Activated CD4-positive, CD25-positive, alpha-beta regulatory T cell treated with anti-CD3 and anti-CD28 coated beads, Interleukin-2, amount 50 U/mL, for 16 hours (primary cell): ENCODE data around the gene RAD23B.
"Not testable (repeated sequence)": the region's sequence is repeated elsewhere in the genome, so short reads cannot be mapped to it uniquely, and the experiment has no call there.

Experiments
- DNase-seq: peaks from one replicate; pipeline ENCODE4 v3.0.0-alpha.2; 2020; ENCODE audit warnings: low read depth, low spot score

The RAD23B gene

DNA sequence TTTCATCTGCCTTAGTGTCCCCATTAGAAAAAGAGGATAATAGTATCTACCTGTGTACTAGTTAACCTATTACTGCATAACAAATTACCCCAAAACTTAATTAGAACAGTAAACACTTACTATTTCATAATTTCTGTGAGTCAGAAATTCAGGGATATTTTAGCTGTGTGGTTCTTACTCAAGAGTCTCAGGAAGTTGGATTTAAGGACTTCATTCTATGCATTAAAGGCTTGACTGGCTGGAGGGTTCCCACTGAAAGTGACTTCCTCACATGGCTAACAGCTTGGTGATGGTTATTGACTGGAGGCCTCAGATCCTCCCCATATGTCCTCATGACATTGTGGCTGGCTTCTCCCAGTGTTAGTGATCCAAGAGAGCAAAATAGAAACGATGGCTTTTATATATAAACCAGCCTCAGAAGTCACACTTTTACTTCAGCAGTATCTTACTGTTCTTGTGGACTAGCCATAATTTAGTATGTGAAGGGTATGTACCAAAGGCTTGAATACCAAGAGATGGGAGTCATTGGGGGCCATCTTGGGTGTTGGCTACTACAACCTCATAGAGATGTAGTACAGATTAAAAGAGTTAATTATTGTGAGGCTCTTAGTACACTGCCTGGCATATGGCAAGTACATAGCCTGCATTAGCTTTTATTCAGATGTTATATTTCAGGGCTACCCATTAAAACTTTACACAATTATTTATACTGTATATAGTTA, 9.9 kb downstream of the RAD23B start:
- no peak for DNase-seq

DNA sequence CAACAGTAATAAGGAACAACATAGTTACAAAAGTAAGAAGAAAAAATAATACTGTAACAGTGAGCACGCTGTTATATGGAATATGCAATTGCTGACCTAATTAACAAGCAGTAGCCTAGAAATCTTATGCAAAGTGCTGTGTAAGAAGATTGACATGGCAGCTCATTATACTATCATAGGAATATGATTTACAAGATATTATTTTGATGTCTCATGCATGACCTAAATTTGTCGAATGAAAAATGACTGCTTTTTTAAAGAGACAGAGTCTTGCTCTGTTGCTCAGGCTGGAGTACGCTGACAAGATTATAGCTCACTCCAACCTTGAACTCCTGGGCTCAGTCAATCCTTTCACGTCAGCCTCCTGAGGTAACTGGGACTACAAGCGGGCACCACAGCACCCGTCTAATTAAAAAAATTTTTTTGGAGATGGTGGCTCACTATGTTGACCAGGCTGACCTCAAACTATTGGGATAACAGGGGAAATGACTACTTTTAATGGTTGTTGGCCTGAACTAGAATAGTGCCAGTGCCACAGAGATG, 10.5 kb downstream of the RAD23B start:
- no peak for DNase-seq

GRCh38 chr9:107294756-107295155, 11.7 kb downstream of the RAD23B start:
- DNase-seq: no peak

DNA sequence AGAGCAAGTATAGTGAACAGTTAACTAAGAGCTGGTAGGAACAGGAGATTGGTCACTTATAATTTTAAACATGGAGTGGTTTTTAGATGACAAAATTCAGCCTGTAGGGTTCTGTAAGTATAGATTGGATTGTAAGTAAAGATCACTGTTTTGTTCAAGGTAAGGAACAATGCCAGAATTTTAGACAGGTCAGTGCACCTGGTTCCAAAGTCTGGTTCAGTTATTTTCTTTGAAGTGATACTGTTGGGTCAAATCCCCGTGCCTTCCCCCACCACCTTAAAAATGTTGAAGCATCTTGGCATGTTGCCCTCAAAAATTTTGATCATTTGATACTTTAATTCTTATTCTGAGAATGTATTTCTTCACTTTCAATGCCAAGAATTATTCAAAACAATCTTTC, 12.9 kb downstream of the RAD23B start:
- DNase-seq: no peak

GRCh38 chr9:107296592-107296991, 13.5 kb downstream of the RAD23B start:
- not testable (repeated sequence) for DNase-seq

- no peak for DNase-seq
Observed at GRCh38 chr9:107299437-107299836, 16.4 kb downstream of the RAD23B start.

DNA sequence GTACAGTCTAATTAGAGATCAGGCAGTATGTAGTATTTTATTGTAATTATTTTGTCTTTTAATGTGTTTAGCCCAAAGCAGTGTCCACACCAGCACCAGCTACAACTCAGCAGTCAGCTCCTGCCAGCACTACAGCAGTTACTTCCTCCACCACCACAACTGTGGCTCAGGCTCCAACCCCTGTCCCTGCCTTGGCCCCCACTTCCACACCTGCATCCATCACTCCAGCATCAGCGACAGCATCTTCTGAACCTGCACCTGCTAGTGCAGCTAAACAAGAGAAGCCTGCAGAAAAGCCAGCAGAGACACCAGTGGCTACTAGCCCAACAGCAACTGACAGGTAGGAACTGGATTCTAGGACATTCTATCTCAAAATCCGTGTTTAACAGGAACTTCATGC, 23.2 kb downstream of the RAD23B start:
- no peak for DNase-seq

- no peak for DNase-seq
Observed at GRCh38 chr9:107307331-107307730, 24.3 kb downstream of the RAD23B start.

DNA sequence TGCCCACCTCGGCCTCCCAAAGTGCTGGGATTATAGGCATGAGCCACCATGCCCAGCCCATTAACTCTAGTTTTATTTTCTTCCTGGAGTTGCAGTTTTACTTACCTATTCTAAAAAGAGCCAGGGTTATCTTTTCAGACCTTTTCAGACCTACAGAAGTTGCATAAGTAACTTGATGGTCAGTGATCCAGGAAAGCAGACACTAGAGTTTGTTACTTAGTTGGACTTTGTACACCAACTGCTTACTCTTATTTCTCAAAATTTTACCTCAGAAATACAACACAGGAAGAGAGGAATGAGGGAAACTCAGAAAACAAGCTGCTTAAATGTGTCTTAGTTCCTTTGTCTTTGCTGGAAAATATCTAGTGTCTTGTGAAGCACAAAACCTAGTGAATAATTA, 25.4 kb downstream of the RAD23B start:
- DNase-seq: no peak

- DNase-seq: no peak
Observed at GRCh38 chr9:107309271-107309670, 26.2 kb downstream of the RAD23B start.

GRCh38 chr9:107312376-107313050, 29.4 kb downstream of the RAD23B start:
- DNase-seq: no peak

- no peak for DNase-seq
Observed at GRCh38 chr9:107313555-107314096, 30.5 kb downstream of the RAD23B start.

GRCh38 chr9:107314763-107315162, 31.7 kb downstream of the RAD23B start:
- no peak for DNase-seq

DNA sequence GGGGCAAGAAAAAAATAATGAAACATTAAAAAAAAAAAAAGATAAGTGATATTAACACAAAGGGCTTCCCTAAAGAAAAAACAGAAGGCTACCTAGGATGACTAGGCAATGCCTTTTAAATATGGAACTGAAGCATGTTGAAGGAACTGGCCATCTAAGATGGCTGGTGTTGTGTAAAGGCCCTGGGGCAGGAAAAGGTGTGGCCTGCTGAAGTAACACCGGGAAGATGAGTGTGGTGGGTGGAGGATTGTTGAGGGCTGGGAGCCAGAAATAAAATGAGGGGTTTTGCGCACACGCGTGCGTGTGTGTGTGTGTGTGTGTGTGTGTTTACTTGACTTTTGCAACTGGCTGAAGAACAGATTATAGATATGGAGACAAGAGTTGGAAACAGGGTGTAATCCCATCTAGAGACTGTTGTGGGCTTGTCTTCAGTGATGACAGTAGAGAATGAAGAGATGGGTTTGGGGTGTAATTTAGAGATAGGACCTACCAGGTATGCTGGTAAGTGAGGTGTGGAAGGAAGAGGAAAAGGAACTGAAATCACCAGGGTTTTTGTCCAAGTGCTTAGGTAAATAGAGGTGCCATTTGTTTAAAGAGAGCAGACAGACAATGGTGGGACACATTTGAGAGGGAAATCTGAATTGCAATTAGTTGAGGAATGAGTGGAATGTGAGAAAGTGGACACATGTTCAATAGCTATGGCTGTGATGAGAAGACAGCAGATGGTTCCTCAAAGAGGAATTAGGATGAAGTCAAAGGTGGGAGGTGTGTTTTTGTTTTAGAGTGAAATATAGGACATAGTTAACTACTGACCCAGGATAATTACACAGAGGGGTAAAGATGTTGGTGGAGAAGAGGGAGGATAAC, 33.9 kb downstream of the RAD23B start:
- no peak for DNase-seq

- DNase-seq: no peak
Observed at GRCh38 chr9:107322643-107323042, 39.6 kb downstream of the RAD23B start.

- DNase-seq: no peak
Observed at GRCh38 chr9:107323836-107324585, 40.9 kb downstream of the RAD23B start.

DNA sequence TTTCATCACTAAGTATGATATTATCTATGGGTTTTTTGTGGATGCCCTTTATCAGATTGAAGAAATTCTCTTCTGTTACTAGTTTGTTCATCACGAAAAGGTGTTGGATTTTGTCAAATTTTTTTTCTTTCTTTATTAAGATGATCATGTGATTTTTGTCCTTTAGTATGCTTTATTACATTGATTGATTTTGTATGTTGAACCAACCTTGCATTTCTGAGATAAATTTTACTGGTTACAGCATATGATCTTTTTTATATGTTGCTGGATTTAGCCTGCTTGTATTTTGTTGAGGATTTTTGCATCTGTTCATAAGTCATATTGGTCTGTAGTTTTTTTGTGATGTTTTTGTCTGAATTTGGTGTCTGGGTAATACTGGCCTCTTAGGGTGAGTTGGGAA, 42.8 kb downstream of the RAD23B start:
- DNase-seq: no peak

- no peak for DNase-seq
Observed at GRCh38 chr9:107328510-107328909, 45.4 kb downstream of the RAD23B start.

DNA sequence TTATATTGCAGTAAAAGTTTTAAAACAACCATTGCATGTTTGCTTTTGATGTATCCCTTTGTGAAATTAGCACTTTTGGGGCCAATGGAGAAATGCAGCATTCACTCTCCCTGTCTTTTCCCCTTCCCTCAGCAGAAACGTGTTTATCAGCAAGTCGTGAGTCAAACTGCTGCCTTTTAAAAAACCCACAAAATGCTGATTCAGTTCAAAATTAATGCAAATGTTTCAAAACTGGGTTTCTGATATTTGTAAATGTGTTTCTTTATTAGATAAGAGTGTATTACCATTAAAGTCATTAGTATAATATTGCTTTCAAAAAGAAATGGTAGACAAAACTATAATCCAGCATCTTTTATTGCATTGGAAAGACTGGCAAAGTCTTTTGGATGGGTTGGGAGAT, 47.3 kb downstream of the RAD23B start:
- DNase-seq: no peak

- no peak for DNase-seq
Observed at GRCh38 chr9:107332883-107333282, 49.8 kb downstream of the RAD23B start.

DNA sequence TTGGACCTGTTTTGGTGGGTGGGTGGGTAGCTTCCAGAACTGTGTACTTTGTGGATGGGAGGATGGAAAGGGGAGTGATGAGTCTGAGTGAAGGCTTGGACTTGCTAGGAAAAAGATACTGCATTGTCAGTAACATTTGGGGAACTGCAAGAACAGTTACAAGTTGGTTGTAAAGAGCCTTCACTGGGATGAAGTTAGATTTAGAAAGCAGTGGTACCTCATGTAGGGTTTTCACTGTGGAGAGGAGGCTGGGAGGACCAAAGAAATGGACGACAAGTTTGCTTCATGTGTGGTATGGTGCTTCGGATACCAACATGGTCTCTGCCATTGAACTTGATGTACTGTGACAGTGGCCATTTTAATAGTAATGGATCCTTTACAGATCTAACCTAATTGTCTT, 50.3 kb downstream of the RAD23B start:
- no peak for DNase-seq
